D341Med (cell line): Measurements from ENCODE around the gene ELL.

Experiments used
- DNase-seq: peaks from one replicate; pipeline ENCODE4 v3.0.0; 2012; ENCODE audit warnings: low spot score

The ELL gene

DNA sequence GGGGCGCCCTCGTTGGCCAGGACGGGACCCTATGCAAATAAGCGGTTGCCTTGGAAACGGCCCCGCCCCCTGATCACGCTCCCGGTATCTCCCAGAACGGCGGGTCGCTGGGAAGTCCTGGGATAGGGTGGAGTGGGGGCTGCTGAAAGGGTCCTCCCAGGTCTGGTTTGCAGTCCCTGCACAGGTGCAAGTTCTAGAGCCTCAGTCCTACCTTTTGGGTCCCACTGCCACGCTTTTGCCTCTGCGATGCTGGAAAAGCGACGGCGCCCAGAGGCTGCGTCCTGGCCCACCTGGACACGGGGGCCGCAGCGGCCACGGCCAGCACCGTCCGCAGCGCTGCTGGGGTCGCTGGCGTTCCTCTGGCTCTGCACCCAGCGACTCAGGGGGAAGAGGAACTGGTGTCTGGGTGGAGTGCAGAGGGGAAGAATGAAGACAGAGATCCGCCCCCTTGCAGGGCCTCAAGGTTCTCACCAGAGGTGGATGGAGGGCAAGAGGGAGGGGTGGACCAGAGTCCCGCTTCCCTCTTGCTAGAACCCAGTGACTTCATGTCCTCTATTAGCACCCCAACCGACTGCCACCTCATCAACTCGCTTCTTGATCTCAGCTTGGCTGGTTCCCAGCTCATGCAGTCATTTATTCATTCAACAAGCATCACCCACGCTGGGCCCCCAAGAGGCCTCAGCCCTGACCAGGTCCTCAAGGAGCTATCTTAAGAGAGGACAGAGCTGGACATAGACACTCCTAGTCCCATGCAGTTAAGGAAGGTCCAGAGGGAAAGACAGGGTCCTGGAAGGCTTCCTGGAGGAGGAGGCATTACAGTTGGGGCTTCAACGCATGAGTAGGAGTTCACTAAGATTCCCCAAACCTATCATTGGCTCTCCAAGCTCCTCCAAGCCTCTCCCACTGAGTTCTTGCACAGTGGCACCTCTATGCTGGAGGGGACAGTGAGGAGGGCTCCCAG is 124.3 kb downstream of the ELL start, which contains the start of gene LRRC25:
TSS of gene LRRC25 (minus strand) at position 381 of the 961 bp plus-strand sequence. CDS start 659 bp downstream, outside the sequence.
- DNase-seq = no peak

DNA sequence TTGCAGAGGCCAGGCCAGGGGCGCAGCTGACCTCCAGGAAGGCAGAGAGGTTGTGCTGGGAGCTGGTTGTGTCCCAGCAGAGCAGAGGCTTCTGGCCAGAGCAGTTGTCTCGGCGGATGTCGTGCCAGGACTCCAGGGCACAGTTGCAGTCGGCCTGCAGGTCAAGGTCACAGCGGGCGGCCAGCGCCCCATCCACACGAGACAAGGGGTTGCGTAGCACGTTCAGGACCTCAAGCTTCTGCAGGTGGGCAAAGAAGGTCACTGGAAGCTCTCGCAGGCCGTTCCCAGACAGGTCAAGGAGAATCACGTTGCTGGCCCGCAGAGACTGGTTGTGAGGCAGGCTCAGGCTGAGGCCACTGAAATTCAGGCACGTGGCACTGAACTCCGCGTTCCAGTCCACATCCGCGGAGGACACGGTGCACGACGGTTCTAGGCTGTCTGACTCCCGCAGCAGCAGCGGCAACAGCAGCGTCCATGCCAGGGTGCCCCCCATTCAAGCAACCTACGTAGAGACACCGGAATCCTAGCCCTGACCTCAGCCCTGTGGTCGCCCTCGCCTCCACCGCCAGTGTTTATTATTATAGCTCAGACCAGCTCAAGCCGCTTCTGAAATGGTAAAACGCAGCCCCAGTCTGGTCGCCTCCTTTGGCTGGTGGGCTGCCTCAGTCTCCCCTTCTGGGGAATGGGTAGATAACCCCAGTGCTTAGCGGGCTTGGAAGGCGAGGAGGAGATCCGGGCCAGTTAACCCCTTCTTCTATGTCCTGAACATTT is 125.2 kb downstream of the ELL start:
- DNase-seq = no peak

DNA sequence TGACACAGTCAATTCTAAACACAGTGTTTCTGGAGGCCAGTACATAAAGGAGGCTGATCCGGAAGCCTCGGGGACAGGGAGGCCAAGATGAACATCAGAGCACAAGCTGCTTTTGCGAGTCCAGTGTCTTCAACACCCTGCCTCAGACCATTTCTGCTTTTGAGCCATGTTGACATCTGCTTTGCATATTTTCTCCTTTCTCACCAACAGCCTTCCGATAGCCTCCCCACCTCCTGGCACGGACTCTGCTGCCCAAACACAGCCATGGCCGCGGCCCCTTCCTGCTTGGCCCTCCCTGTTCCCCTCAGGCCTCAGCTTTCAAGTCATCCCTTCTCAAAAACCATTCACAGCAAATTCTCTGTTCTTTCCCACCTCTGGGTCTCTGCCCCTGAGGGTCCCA is 128.0 kb downstream of the ELL start:
- no peak for DNase-seq

DNA sequence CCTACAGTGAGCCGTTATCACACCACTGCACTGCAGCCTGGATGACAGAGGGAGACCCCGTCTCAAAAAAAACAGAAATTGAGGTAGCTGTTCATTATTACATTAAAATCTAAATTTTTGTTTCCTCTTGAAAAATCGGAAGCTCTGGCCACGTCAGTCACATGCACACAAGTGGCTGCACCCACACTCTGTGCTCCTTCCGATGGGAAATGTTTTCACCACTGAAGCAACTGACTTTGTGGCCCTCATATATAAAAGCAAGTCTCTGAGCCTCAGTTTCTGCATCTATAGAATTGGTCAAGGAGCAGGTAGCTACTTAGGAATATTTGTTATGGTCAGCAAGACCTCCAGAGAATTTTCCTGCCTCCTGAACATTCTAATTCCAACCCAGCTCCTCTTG is 128.9 kb downstream of the ELL start:
- DNase-seq = no peak
